ENCODE data around the gene KRTAP4-5.

GRCh38 chr17:41125064-41125463 lies 24.6 kb downstream of the KRTAP4-5 start:
- TF ChIP-seq KLF10 (tag by site-specific recombination; IDR thresholded peaks at IDR 0.05) (no peak), ZNF148 (tag by site-specific recombination; IDR thresholded peaks at IDR 0.05; ENCODE audit: borderline replicate concordance) (no peak), TRIM28 (IDR thresholded peaks at IDR 0.05; ENCODE audit: borderline replicate concordance, low read length) (no peak), CTCF (tag by site-specific recombination; IDR thresholded peaks at IDR 0.05) (no peak), ZSCAN4 (tag by site-specific recombination; IDR thresholded peaks at IDR 0.05) (no peak), SCRT1 (tag by site-specific recombination; IDR thresholded peaks at IDR 0.05; ENCODE audit: borderline replicate concordance) (no peak), ZNF175 (tag by site-specific recombination; IDR thresholded peaks at IDR 0.05) (no peak), SALL2 (tag by site-specific recombination; IDR thresholded peaks at IDR 0.05; ENCODE audit: borderline replicate concordance) (no peak), ZIC2 (tag by site-specific recombination; IDR thresholded peaks at IDR 0.05) (no peak), ZNF311 (tag by site-specific recombination; IDR thresholded peaks at IDR 0.05; ENCODE audit: borderline replicate concordance) (no peak), ZNF747 (tag by site-specific recombination; IDR thresholded peaks at IDR 0.05) (no peak)
- TF ChIP-seq, protein P1, sequence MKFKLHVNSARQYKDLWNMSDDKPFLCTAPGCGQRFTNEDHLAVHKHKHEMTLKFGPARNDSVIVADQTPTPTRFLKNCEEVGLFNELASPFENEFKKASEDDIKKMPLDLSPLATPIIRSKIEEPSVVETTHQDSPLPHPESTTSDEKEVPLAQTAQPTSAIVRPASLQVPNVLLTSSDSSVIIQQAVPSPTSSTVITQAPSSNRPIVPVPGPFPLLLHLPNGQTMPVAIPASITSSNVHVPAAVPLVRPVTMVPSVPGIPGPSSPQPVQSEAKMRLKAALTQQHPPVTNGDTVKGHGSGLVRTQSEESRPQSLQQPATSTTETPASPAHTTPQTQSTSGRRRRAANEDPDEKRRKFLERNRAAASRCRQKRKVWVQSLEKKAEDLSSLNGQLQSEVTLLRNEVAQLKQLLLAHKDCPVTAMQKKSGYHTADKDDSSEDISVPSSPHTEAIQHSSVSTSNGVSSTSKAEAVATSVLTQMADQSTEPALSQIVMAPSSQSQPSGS (tag by site-specific recombination; IDR thresholded peaks at IDR 0.05; ENCODE audit: low read depth) = no peak
- TF ChIP-seq, protein P2, sequence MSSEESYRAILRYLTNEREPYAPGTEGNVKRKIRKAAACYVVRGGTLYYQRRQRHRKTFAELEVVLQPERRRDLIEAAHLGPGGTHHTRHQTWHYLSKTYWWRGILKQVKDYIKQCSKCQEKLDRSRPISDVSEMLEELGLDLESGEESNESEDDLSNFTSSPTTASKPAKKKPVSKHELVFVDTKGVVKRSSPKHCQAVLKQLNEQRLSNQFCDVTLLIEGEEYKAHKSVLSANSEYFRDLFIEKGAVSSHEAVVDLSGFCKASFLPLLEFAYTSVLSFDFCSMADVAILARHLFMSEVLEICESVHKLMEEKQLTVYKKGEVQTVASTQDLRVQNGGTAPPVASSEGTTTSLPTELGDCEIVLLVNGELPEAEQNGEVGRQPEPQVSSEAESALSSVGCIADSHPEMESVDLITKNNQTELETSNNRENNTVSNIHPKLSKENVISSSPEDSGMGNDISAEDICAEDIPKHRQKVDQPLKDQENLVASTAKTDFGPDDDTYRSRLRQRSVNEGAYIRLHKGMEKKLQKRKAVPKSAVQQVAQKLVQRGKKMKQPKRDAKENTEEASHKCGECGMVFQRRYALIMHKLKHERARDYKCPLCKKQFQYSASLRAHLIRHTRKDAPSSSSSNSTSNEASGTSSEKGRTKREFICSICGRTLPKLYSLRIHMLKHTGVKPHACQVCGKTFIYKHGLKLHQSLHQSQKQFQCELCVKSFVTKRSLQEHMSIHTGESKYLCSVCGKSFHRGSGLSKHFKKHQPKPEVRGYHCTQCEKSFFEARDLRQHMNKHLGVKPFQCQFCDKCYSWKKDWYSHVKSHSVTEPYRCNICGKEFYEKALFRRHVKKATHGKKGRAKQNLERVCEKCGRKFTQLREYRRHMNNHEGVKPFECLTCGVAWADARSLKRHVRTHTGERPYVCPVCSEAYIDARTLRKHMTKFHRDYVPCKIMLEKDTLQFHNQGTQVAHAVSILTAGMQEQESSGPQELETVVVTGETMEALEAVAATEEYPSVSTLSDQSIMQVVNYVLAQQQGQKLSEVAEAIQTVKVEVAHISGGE (tag by site-specific recombination; conservative IDR thresholded peaks at IDR 0.05; ENCODE audit: low read depth) = no peak
- TF ChIP-seq, protein P3, sequence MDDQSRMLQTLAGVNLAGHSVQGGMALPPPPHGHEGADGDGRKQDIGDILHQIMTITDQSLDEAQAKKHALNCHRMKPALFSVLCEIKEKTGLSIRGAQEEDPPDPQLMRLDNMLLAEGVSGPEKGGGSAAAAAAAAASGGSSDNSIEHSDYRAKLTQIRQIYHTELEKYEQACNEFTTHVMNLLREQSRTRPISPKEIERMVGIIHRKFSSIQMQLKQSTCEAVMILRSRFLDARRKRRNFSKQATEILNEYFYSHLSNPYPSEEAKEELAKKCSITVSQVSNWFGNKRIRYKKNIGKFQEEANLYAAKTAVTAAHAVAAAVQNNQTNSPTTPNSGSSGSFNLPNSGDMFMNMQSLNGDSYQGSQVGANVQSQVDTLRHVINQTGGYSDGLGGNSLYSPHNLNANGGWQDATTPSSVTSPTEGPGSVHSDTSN (CRISPR knock-in tag; IDR thresholded peaks at IDR 0.05) = no peak
